ENCODE data around the gene CHRNB2.
"Not testable (repeated sequence)": the region's sequence is repeated elsewhere in the genome, so short reads cannot be mapped to it uniquely, and the experiment has no call there.

The CHRNB2 gene, protein sequence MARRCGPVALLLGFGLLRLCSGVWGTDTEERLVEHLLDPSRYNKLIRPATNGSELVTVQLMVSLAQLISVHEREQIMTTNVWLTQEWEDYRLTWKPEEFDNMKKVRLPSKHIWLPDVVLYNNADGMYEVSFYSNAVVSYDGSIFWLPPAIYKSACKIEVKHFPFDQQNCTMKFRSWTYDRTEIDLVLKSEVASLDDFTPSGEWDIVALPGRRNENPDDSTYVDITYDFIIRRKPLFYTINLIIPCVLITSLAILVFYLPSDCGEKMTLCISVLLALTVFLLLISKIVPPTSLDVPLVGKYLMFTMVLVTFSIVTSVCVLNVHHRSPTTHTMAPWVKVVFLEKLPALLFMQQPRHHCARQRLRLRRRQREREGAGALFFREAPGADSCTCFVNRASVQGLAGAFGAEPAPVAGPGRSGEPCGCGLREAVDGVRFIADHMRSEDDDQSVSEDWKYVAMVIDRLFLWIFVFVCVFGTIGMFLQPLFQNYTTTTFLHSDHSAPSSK

DNA sequence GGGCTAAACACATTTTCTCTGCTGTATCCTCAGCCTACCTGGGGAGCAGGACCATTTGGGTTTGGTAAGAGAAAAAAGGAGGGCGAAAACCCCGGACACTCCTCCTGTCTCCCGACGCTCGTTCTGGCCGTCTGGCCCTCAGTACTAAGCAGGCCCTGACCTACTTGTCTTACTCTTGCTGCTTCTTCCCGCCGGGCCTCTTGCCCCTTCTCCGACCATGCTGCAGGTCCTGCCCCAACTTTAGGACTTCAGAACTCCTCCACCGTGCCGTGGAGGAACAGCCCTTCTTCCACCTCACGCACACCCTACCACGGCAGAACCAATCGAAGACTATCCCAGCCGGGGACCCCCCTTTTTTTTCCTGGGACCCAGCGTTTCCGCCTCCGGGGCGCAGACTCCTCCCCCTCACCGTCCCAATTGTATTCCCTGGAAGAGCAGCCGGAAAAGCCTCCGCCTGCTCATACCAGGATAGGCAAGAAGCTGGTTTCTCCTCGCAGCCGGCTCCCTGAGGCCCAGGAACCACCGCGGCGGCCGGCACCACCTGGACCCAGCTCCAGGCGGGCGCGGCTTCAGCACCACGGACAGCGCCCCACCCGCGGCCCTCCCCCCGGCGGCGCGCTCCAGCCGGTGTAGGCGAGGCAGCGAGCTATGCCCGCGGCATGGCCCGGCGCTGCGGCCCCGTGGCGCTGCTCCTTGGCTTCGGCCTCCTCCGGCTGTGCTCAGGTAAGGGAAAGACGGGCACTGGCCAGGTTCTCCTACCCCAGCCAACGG, at the start of gene CHRNB2:
Gene CHRNB2, plus strand, starts transcription at position 393 of the 771 bp plus-strand sequence. Its CDS starts 267 bp downstream, at position 660.
- no peak for DNase-seq (ENCODE audit: low read depth)

DNA sequence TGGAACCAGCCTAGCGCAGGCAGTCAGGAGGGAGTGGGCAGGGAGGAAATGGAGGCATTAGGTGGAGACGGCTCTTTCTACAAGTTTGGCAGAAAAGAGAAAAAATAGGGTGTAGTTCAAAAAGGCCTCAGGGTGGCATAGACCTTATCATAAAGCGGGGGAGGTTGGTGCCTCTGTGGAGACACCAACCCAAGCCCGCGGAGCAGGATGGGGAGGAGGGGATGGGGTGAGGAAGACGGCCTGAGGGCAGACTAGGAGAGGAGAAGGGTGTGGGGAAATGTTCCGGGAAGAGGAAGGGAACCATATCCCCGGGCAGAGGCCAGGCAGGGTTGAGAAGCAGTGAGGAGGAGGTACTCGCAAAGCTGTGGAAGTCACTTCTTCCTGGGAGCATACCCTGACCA, 48.0 kb upstream of the CHRNB2 start:
- DNase-seq (ENCODE audit: low read depth), result no peak

DNA sequence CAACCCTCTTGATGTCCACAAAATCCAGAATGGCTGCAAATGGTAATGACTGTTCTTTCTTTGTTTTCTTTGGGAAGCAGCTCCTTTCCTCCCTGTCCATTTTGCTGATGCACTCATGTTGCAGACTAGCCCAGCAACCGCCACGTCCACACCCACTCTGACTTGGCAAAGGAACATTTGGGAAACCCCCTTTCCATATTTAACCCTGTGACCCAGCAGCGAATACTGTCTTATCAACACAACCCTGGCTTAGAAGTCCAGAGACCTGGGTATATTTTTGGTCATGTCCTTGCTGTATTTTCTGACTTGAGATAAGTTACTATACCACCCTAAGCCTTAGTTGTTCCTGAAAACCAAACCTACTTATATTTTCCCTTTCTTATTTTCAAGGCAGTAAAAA, 47.2 kb upstream of the CHRNB2 start:
- no peak for DNase-seq (ENCODE audit: low read depth)

DNA sequence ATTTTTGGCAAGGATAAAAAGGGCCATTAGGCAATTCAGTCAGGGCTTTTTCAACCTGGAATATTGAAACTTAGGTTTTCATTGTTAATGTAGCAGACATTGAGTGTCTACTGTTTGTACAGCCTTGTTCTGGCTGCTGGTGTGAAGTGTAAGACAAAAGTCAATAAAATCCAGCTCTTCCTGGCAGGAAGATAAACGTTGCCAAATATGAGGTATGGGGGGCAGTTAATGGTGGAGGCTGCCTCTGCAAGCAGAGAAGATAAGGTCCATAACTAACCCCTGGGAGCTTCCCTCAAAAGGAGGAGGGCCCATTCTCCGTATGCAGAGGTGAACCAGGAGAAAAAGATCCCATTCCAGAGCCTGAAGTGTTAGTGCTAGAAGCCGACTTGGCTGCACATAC, 45.9 kb upstream of the CHRNB2 start:
- DNase-seq (ENCODE audit: low read depth), result no peak

DNA sequence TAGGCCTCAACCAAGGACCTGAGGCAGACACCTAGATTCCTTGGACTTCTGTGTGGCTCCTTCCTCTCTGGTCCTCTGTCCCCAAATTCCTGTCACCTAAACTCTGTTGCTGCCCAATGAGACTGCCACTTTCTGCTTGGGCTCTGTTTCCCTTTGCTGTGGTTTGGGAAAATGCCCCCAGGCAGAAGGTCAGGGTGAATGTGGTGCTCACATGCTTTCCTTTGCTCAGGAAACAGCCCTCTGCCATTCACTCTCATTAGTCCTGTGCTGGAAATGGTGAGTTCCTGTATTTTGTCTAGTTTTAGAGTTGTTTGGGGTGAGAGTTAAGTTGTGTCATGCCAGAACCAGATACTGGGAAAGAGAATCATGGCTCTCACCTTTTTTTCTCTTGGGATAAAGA, 42.7 kb upstream of the CHRNB2 start:
- DNase-seq (ENCODE audit: low read depth), result no peak

DNA sequence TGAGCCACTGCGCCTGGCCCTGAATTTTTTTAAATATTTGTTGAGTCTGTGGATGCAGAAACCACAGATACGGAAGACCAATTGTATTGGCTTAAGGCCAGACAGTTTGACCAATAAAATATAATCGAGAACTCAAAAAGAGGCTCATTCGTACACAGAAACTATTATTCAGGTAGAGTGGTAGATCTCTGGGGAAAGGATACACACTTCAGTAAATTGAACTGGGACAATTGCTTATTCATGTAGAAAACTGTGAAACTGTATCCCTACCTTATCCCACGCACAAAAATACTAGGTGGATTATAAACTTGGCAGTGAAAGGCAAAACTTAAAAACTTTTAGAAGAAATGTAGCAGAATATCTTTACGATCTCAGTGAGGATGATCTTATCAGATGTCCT, 40.4 kb upstream of the CHRNB2 start:
- DNase-seq (ENCODE audit: low read depth), result no peak

DNA sequence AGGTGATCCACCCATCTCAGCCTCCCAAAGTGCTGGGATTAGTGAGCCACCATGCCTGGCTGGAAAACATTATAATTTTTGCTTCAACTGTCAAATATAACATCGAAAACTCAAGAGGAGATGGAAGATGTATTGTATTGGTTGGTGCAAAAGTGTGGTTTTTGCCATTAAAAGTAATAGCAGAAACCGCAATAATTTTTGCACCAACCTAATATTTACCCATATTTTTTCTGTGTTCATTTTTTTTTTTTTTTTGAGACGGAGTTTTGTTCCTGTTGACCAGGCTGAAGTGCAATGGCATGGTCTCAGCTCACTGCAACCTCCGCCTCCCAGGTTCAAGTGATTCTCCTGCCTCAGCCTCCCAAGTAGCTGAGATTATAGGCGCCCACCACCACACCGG, 38.3 kb upstream of the CHRNB2 start:
- DNase-seq (ENCODE audit: low read depth), result no peak

DNA sequence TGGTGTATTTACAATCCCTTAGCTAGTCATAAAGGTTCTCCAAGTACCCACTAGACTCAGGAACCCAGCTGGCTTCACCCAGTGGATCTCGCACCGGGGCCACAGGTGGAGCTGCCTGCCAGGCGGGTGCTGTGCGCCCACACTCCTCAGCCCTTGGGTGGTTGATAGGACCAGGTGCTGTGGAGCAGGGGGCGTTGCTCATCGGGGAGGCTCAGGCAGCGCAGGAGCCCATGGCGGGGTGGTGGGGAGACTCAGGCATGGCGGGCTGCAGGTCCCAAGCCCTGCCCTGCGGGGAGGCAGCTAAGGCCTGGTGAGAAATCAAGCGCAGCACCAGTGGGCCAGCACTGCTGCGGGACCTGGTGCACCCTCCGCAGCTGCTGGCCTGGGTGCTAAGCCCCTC, 35.6 kb upstream of the CHRNB2 start:
- not testable (repeated sequence) for DNase-seq (ENCODE audit: low read depth)

DNA sequence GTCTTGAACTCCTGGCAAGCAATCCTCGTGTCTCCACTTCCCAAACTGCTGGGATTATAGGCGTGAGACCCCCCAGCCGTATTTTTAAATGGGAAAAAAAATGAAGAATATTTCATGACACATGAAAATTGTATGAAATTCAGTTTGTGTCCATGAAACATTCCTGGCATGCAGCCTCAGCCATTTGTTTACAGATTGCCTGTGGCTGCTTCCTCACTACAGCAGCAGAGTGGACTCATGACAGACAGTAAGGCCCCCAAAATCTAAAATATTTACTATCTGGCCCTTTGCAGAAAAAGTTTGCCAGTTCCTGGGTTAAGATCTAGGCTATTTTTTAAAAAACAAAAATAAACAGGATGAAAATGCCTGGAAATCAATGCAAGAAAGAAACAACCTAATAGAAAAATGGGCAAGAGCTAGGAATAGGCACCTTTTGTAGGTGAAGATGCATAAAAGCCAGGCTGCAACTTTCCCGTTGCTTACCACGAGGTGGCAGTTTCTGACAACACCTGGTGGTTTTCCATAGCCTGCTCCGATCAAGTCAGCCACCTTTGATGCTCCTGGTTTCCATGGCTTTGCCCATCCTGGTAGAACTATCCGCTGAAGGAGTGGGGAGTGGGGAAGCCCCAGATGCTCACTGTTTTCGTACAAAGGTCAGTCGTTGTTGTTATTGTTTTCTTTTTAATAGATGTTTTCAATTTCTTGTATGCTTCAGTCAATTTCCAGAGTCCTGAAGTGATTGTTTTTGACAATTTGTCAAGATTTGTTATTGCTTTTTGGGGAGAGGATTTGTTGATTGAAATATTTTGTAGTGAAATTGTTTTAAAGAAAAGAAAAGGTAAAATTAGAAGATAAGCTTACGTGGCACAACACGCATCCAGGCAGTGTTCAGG, 33.4 kb upstream of the CHRNB2 start:
- DNase-seq (ENCODE audit: low read depth), result no peak

DNA sequence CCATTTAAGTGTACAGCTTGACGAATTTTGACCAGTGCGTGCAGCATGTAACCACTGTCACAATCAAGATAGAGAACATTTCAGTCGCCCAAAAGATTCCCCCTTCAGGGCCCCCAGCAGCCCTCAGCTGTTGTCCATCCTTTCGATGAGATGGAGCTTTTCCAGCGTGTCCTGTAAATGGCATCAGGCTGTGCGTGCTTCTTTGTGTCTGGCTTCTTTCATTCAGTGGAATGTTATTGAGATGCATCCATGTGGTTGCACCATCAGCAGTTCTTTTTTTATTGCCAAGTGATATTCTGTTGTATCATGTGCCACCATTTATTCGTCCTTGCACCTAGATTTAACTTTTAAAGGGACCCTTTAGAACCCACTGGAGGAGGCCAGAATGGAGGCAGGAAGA, 31.0 kb upstream of the CHRNB2 start:
- DNase-seq (ENCODE audit: low read depth), result no peak

DNA sequence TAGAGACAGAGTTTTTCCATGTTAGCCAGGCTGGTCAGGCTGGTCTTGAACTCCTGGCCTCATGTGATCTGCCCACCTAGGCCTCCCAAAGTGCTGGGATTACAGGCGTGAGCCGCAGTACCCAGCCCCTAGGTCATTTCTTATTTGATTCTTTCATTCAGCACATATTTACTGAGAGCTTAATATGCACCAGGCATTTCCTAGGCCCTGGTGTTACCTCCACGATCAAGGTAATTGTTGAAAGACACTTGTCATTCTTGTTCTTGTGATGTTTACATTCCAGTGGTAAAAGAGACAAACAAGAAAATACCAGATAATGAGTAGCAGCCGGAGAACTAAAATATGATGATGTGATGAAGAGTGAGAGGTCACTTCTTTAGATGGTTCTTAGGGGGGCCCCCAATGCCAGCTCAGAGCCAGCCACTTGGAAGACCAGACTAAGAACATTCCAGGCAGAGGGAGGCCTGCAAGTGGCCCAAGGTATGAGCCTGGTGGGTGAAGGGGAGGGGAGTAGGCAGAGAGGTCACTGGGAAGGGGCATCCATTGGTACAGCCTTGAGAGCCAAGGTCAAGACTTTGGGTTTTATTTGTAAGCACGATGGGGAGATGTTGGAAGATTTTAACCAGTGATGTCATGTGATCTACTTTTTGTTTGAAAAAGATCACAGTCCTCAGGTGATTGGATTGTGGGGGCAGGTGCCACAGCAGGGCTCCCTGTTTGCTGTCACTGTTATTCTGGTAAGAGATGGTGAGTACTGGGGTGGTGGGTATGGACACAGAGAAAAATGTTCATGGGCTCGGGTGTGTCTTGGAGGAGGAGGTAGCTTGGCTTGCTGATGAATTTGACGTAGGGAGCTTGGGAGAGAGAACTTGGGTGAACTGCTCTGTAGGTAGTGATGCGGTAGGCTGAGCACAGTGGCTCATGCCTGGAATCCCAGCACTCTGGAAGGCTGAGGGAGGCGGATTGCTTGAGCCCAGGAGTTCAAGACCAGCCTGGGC, 27.8 kb upstream of the CHRNB2 start:
- no peak for DNase-seq (ENCODE audit: low read depth)

DNA sequence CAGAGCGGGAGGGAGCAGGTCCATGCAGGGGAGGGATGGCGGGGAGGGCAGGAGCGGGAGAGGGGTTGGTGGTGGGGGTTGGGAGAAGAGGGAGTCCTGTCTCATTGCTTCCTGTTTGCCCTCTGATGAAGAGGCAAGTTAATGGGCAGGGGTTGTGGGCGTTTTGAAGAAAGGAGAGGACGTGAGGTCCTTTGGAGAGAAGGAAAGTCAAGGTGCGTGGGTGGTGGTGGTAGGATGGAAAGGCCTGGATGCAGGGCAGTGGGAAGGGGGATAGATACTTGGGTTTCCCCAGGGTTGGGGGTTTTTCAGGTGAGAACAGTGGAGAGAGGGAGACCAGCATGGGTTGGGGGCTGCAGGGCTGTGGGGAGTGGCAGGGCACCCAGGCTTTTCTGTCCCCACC, 26.3 kb upstream of the CHRNB2 start:
- DNase-seq (ENCODE audit: low read depth), result no peak

DNA sequence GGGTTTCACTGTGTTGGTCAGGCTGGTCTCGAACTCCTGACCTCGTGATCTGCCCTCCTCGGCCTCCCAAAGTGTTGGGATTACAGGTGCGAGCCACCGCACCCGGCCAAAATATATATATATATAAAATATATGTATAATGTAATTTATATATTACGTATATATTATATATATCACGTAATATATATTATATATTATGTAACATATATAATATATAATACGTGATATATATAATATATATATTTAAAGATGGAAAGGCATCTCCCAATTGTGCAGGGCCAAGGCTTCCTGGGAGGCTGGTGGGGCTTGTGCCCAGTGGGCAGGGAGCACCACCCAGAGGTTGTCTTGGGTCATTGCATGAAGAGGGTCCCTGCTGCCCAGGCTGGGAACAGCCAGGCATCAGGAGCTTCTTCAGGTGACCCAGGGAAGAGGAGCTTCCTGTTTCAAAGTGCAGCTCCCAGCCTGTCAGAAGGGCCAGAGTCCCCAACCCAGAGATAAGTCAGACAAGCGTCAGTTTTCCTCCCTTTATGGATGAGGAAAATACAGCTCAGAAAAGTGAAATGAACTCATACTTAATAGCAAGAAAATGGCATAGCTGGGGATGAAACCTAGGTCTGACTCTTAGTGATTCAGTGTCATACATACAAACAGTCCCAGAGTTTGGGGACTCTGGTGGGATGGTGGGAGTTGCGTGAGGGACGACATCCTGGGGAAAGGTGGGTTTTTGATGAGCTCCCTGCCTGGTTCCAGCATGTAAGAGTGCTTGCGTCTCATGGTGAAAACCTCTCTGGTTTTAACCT, 21.1 kb upstream of the CHRNB2 start:
- DNase-seq (ENCODE audit: low read depth), result no peak

DNA sequence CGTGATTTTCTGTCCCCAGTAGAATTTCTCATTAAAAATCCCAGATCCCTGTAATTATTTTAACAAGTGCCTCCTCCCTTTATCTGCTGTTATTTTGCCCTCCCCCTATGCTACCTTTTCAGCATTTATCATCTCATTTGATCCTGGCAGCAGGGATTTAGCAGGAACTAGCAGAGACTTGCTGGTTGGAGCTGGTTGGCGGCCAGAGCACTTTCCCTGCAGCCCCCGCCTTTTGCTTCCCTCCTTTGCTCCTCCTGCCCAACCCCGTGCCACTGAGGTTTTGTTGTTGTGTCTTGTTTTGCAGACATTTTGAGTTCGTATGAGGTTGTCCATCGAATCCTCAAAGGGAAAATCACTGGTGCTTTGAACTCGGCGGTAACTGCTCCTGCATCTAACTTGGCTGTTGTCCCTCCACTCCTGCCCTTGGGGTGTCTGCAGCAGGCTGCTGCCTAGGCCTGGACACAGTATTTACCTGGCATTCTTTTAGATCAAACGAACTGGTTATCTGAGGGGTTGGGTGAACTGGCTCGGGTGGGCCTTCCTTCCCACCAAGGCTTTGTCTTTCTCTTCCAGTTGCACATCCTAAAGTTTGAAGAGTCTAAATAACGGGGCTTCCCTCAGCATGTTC, 20.4 kb upstream of the CHRNB2 start:
- no peak for DNase-seq (ENCODE audit: low read depth)

DNA sequence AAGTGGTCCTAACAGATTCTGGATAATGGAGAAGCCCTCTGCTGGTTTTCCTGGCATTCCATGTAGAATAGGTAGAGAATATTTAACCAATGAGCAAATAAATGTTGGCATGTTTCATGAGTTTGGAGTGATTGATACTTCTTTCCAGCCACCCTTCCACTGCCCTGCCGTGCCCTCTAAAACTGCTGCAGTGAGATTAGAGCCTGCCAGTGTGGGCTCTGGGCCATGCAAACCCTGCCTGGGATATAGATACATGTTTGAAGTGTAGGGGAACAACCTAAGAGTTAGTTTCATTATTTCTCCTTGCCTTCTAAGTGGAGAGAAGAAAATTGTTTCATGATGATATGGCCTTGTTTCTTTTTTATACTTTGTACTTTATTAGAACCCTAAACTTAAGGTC, 19.6 kb upstream of the CHRNB2 start:
- no peak for DNase-seq (ENCODE audit: low read depth)

DNA sequence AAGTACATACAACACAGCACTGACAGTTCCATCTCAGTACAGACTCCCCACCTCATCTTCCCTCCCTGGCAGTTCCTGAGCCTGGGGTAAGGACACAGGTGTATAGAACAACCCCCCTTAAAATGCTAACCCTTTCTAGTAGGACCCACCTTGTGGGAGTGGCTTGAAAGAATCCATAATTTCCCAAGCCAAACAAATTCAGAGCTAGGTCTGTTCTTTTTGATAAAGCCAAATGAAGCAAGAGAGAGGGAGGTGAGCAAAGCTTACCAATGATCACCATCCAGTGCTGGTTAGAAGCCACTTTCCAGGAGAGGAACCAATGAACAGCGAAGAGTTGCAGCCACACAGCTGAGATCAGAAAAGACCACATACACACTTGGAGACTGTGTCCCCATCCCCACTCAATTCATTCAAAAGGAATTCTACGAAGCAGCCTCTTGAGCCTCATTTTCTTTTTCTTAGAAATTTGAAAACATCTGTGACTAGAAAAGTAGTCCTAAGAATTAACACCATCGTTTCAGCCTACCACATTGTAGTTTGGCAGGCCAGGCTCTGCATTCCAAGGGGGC, 18.3 kb upstream of the CHRNB2 start:
- DNase-seq (ENCODE audit: low read depth), result no peak

DNA sequence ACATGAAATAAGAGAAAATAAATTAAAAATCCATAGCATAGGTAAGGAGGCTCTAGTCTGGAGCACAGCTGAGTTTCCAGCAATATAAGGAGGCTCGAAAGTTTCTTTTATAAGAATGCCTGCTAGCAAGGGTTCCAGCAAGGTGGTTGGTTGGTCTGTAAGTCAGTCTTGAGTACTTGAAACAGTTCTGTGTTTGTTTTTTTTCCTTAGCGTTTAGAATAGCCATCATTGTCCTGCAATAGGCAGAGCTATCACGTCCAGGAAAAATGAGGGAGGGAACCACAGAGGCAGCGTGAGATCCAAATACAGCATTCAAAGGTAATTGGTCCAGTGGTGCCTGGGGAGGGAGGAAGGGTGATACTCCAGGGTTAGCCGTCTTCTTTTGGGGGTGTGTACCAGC, 17.5 kb upstream of the CHRNB2 start:
- no peak for DNase-seq (ENCODE audit: low read depth)

DNA sequence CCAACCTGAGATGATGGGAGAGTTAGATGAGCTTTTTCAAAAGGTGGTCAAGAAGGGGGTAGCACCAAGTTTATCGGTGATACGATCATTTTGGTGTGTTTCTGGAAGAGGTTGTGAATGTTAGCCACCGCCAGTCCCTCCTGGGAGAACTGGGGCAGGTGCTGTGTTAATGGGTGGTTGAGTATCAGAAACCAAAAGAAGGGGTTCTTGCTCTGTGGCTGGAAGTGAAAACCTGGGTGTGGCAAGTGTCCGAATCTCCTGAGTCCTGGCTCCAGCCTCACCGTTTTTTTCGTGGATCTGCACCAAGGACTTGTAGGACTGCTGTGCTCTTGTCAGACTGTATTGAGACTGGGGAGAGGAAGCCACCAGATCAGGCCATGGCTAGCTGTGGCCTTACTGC, 16.9 kb upstream of the CHRNB2 start:
- DNase-seq (ENCODE audit: low read depth), result no peak

DNA sequence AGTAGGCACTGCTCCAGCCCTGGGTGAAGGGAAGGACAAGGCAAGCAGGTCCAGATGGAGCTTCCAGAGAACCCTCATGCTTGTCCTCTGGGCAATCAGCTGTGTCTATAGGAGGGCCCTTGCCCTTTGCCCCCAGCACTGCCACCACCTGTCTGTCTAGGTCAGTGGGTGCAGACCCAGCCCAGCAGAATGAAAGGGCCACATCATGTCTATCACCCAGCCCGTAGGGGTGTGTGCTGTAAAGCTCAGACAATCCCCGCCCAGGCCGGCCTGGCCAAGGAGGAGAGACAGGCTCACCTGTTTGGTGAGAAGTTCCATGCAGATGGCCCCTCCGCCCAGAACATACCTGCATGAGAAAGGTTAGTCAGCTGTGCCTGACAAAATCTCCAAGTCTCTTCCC, 16.1 kb upstream of the CHRNB2 start:
- no peak for DNase-seq (ENCODE audit: low read depth)

All from HS-27A (cell line).